Mucosa of gallbladder (tissue), 1 donor: ENCODE results near the gene SLC25A17. TPM values are rescaled to one million over a fixed set of nuclear protein-coding genes. Genes with fewer than 3 reads are reported as not detected.
"Not testable (repeated sequence)": the region's sequence is repeated elsewhere in the genome, so short reads cannot be mapped to it uniquely, and the experiment has no call there.

Experiments
- DNase-seq: peaks from one replicate; pipeline ENCODE4 v3.0.0-alpha.2; 2020; ENCODE audit warnings: low spot score
- total RNA-seq: library from RNA; stranded (reverse); gene quantifications from one replicate; pipeline ENCODE4 v1.2.1, GENCODE V29; 2021
- donor health status: DM: no; HTN: no; CAD: no.

SLC25A17 gene
- total RNA-seq, 1 donor from 2014 or later: 12.5 TPM

GRCh38 chr22:40819599-40820140 is 524 bp upstream of the SLC25A17 start:
- DNase-seq: no peak

- no peak for DNase-seq
Measured at GRCh38 chr22:40818192-40818746, 877 bp downstream of the SLC25A17 start.

GRCh38 chr22:40817737-40818136 is 1.4 kb downstream of the SLC25A17 start:
- no peak for DNase-seq

- no peak for DNase-seq
Measured at GRCh38 chr22:40813912-40814315, 5.2 kb downstream of the SLC25A17 start.

GRCh38 chr22:40808018-40808841 is 10.9 kb downstream of the SLC25A17 start:
- DNase-seq: no peak

GRCh38 chr22:40806711-40807110 is 12.4 kb downstream of the SLC25A17 start:
- no peak for DNase-seq

- no peak for DNase-seq
Measured at GRCh38 chr22:40805699-40806203, 13.4 kb downstream of the SLC25A17 start.

- DNase-seq: no peak
Measured at GRCh38 chr22:40805239-40805638, 13.9 kb downstream of the SLC25A17 start.

GRCh38 chr22:40803321-40803720 is 15.8 kb downstream of the SLC25A17 start:
- no peak for DNase-seq

- no peak for DNase-seq
Measured at GRCh38 chr22:40799008-40799407, 20.1 kb downstream of the SLC25A17 start.

GRCh38 chr22:40797427-40797826 is 21.7 kb downstream of the SLC25A17 start:
- DNase-seq: no peak

- DNase-seq: no peak
Measured at GRCh38 chr22:40792451-40792850, 26.7 kb downstream of the SLC25A17 start.

- no peak for DNase-seq
Measured at GRCh38 chr22:40791241-40791640, 27.9 kb downstream of the SLC25A17 start.

- no peak for DNase-seq
Measured at GRCh38 chr22:40789131-40789530, 30.0 kb downstream of the SLC25A17 start.

GRCh38 chr22:40782521-40782920 is 36.6 kb downstream of the SLC25A17 start:
- DNase-seq: no peak

GRCh38 chr22:40781749-40782148 is 37.4 kb downstream of the SLC25A17 start:
- not testable (repeated sequence) for DNase-seq

- no peak for DNase-seq
Measured at GRCh38 chr22:40769761-40770160, 49.4 kb downstream of the SLC25A17 start.

- DNase-seq: no peak
Measured at GRCh38 chr22:40768206-40768605, 50.9 kb downstream of the SLC25A17 start.

- DNase-seq: no peak
Measured at GRCh38 chr22:40766956-40767355, 52.2 kb downstream of the SLC25A17 start.

- DNase-seq: no peak
Measured at GRCh38 chr22:40764763-40765441, 54.2 kb downstream of the SLC25A17 start.

- no peak for DNase-seq
Measured at GRCh38 chr22:40759294-40759840, 59.8 kb downstream of the SLC25A17 start.

- DNase-seq: not testable (repeated sequence)
Measured at GRCh38 chr22:40758851-40759250, 60.3 kb downstream of the SLC25A17 start.
